Tibial nerve (tissue), 4 donors: ENCODE data around the gene TMEM151B. TPM values are rescaled to one million over a fixed set of nuclear protein-coding genes. Genes with fewer than 3 reads are reported as not detected.

Experiments
- DNase-seq, 2 donors: peaks; one replicate each; pipeline ENCODE4 v3.0.0-alpha.2; 2019; ENCODE audit warnings: low spot score in 2 of 2
- H3K27ac ChIP-seq, 4 donors: fragments of 200-600 bp; sonication (generic) in 3 of 4; one replicate each; pipeline ENCODE4 v1.5.1; 2017 to 2019; ENCODE audit warnings: mild to moderate bottlenecking in 1 of 4
- H3K27me3 ChIP-seq, 2 donors: fragments of 200-600 bp; sonication (generic) in 1 of 2; one replicate each; pipeline versions ENCODE4 v1.5.1 to v1.6.0; 2017 to 2019
- H3K36me3 ChIP-seq, 3 donors: fragments of 200-600 bp; sonication (generic); one replicate each; pipeline ENCODE4 v1.5.1; 2018 to 2019
- H3K4me1 ChIP-seq, 4 donors: fragments of 200-600 bp; sonication (generic) in 3 of 4; one replicate each; pipeline ENCODE4 v1.5.1; 2017 to 2019
- H3K4me3 ChIP-seq, 4 donors: fragments of 200-600 bp; sonication (generic) in 3 of 4; one replicate each; pipeline ENCODE4 v1.5.1; 2017 to 2019; ENCODE audit warnings: mild to moderate bottlenecking in 1 of 4, moderate library complexity in 1 of 4
- H3K9me3 ChIP-seq, 4 donors: fragments of 200-600 bp; sonication (generic) in 3 of 4; one replicate each; pipeline ENCODE4 v1.5.1; 2017 to 2019
- EP300 ChIP-seq, 2 donors: sonication (generic); formaldehyde crosslinking; IDR thresholded peaks; one replicate each; pipeline ENCODE4 v1.6.1; 2017; ENCODE audit warnings: antibody characterized with exemption in 2 of 2, mild to moderate bottlenecking in 1 of 2
- POLR2A ChIP-seq, 2 donors: fragments of 450-650 bp; IDR thresholded peaks; one replicate each; pipeline ENCODE4 v1.6.1; 2017; ENCODE audit warnings: antibody characterized with exemption in 2 of 2, mild to moderate bottlenecking in 2 of 2, moderate library complexity in 2 of 2
- WGBS, 2 donors: methylation state at CpG; one replicate each; pipeline ENCODE4 v1.1.5; 2018; 5-methylcytosine and 5-hydroxymethylcytosine counted together
- total RNA-seq, 4 donors: library from RNA; depleted of rRNA; stranded (reverse); fragments of >200 nt; gene quantifications; one replicate each; pipeline ENCODE4 v1.1.0, GENCODE V29; 2016
- TF ChIP-seq, protein P1 (sequence below), 5 experiments: fragments of 200-600 bp in 3 of 5; fragments of 450-650 bp in 2 of 5; sonication (generic) in 3 of 5; IDR thresholded peaks; one replicate each; pipeline ENCODE4 v1.5.1; 2016 to 2019; ENCODE audit warnings: antibody characterized with exemption in 5 of 5, mild to moderate bottlenecking in 3 of 5, moderate library complexity in 2 of 5

Gene TMEM151B
- total RNA-seq, 4 donors from 2014 or later, result 0.42 TPM; not detected in 3

DNA sequence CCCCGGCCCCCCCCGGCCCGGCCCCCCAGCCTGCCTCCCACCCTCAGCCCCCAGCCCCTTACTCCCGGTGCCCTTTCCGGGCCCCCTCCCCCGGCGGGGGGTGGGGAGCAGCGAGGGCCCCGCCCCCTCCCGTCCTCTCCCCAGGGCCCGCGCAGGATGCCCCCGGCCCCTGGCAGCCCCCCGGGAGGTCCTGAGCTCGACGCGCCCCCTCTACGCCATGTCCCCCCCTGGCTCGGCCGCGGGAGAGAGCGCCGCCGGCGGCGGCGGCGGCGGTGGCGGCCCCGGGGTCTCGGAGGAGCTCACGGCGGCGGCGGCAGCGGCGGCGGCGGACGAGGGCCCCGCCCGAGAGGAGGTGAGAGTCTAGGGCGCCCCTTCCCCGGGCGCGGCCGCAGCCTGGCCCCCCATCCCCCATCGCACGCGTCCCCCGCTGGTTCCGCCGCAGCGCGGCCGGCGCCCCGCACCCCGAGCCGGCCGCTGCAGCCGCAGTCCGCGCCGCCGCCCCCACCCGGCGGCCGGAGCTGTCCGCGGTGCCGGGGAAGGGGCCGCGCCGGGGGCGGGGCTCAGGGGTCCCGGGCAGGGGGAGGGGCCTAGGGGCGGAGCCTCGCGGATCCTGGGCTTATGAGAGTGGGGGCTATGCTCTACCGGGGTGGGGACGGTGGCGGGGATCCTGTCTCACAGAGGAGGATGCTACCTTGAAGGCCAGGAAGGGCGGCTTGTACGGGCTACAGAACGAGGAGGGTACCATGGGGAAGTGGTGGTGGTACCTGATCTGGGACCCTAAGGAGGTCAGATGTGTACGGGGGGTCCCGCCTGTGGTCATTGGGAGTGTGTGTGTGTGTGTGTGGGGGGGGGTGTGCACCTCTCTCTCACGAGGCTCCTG, 516 bp downstream of the TMEM151B start:
- Histone ChIP-seq H3K4me3 (peak overlapping the region in 3 of 4 donors; percentile 16 to 49 (median 29)), H3K4me1 (peaks cover 0 to 22% (median 2%) of the 10 kb centered on the region in 4 donors), H3K9me3 (no peaks in the 10 kb centered on the region), H3K27me3 (peaks cover 0 to 76% of the 10 kb centered on the region in 2 donors), H3K36me3 (no peaks in the 10 kb centered on the region), H3K27ac (no peak overlapping the region)
- no peak for TF ChIP-seq POLR2A (IDR thresholded peaks at IDR 0.05)
- TF ChIP-seq EP300 (IDR thresholded peaks at IDR 0.05), result no peak
- TF ChIP-seq, protein P1, sequence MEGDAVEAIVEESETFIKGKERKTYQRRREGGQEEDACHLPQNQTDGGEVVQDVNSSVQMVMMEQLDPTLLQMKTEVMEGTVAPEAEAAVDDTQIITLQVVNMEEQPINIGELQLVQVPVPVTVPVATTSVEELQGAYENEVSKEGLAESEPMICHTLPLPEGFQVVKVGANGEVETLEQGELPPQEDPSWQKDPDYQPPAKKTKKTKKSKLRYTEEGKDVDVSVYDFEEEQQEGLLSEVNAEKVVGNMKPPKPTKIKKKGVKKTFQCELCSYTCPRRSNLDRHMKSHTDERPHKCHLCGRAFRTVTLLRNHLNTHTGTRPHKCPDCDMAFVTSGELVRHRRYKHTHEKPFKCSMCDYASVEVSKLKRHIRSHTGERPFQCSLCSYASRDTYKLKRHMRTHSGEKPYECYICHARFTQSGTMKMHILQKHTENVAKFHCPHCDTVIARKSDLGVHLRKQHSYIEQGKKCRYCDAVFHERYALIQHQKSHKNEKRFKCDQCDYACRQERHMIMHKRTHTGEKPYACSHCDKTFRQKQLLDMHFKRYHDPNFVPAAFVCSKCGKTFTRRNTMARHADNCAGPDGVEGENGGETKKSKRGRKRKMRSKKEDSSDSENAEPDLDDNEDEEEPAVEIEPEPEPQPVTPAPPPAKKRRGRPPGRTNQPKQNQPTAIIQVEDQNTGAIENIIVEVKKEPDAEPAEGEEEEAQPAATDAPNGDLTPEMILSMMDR (IDR thresholded peaks at IDR 0.05), result no peak
- DNase-seq, result no peak
- 3 to 6% methylated on average over 11 to 22 of the region's 90 CpGs for WGBS, 2 donors

DNA sequence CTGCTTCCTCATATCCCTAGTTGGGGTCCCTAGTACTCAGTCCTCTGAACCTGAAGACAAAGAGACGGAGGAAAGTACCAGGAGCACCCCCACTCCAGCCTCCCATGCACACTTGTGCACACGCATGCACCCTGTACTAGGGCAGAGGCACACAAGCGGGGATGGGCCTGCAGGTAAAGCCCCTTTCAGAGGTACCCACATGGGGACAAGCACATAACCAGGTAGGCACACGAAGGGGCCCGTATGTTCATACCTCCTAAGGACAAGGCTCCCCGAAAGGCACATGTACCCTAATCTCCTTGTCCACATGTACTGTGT, 1.1 kb downstream of the TMEM151B start:
- TF ChIP-seq POLR2A (IDR thresholded peaks at IDR 0.05), result no peak
- H3K4me1 ChIP-seq, result peaks cover 0 to 25% (median 5%) of the 10 kb centered on the region in 4 donors
- peaks cover 0 to 79% of the 10 kb centered on the region in 2 donors for H3K27me3 ChIP-seq
- no peaks in the 10 kb centered on the region for H3K36me3 ChIP-seq
- DNase-seq, result no peak
- 68 to 77% methylated on average over 5 to 6 of the region's 6 CpGs for WGBS, 2 donors
- H3K27ac ChIP-seq, result no peak overlapping the region
- H3K4me3 ChIP-seq, result no peak overlapping the region
- no peaks in the 10 kb centered on the region for H3K9me3 ChIP-seq

DNA sequence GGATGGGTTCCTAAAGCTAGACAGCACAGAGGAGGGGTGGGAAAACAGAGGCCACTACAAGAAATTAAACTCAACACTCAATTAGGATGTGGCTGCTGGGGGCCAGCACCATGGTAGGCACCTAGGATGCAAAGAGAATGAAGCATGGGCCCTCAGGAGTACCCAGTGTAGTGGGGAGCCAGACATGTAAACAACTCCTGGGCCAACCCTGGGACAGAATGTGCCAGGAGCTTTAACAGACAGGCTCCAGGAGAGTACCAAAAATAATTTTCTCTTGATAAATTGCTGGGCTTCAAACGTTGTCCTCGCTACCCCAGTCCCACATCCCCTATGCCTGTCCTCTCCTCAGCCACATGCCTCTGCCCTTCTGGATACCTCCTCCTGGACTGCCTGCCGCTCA, 1.7 kb downstream of the TMEM151B start:
- DNase-seq, result no peak
- 57 to 61% methylated on average over 3 of the region's 3 CpGs for WGBS, 2 donors
- H3K4me1 ChIP-seq, result peaks cover 0 to 27% (median 5%) of the 10 kb centered on the region in 4 donors
- no peak overlapping the region for H3K27ac ChIP-seq
- H3K36me3 ChIP-seq, result no peaks in the 10 kb centered on the region
- H3K9me3 ChIP-seq, result no peaks in the 10 kb centered on the region
- peaks cover 0 to 85% of the 10 kb centered on the region in 2 donors for H3K27me3 ChIP-seq
- no peak overlapping the region for H3K4me3 ChIP-seq
- TF ChIP-seq, protein P1 (IDR thresholded peaks at IDR 0.05), result no peak
- TF ChIP-seq EP300 (IDR thresholded peaks at IDR 0.05) (no peak), POLR2A (IDR thresholded peaks at IDR 0.05) (no peak)

DNA sequence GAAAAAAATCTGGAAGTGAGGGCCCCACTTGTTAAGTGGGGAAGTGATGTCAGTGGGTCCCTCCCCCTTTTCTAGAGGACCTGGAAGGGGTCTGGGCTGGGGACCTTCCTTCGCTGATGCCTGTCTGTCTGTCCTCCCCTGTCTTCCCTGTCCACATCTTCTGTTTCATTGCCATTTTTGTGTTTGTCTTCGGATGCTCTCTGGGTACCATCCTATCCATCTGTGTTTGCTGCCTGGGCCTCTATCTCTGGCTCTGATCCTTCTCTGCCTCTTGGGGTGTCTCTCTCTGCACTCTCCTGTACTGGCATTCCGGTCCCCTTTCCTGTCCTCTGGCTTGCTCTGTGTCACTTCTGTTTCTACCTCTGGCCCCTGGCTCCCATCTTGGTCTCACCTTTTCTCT, 2.3 kb downstream of the TMEM151B start:
- no peaks in the 10 kb centered on the region for H3K36me3 ChIP-seq
- 84% methylated on average over 3 of the region's 3 CpGs for WGBS, 2 donors
- no peak overlapping the region for H3K4me3 ChIP-seq
- no peak for DNase-seq
- TF ChIP-seq, protein P1 (IDR thresholded peaks at IDR 0.05), result no peak
- TF ChIP-seq POLR2A (IDR thresholded peaks at IDR 0.05) (no peak), EP300 (IDR thresholded peaks at IDR 0.05) (no peak)
- no peak overlapping the region for H3K27ac ChIP-seq
- H3K4me1 ChIP-seq, result peaks cover 0 to 27% (median 5%) of the 10 kb centered on the region in 4 donors
- no peaks in the 10 kb centered on the region for H3K9me3 ChIP-seq
- peaks cover 0 to 91% of the 10 kb centered on the region in 2 donors for H3K27me3 ChIP-seq

DNA sequence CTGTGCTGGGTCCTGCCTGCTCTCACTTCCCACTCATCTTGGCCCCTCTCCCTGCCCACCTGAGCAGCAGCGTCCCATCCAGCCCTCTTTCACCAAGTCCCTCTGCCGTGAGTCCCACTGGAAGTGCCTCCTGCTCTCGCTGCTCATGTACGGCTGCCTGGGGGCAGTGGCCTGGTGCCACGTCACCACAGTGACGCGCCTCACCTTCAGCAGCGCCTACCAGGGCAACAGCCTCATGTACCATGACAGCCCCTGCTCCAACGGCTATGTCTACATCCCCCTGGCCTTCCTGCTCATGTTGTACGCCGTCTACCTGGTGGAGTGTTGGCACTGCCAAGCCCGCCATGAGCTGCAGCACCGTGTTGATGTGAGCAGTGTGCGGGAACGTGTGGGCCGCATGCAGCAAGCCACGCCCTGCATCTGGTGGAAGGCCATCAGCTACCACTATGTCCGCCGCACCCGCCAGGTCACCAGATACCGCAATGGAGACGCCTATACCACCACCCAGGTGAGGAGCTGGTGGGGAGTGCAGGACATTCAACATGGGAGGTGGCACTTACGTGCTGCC, 2.8 kb downstream of the TMEM151B start:
- Histone ChIP-seq H3K9me3 (no peaks in the 10 kb centered on the region), H3K36me3 (no peaks in the 10 kb centered on the region), H3K27ac (no peak overlapping the region), H3K4me3 (no peak overlapping the region), H3K27me3 (peaks cover 0 to 94% of the 10 kb centered on the region in 2 donors), H3K4me1 (peaks cover 0 to 27% (median 5%) of the 10 kb centered on the region in 4 donors)
- TF ChIP-seq EP300 (IDR thresholded peaks at IDR 0.05) (no peak), POLR2A (IDR thresholded peaks at IDR 0.05) (no peak)
- TF ChIP-seq, protein P1 (IDR thresholded peaks at IDR 0.05), result no peak
- DNase-seq, result no peak
- 87 to 90% methylated on average over 22 to 23 of the region's 23 CpGs for WGBS, 2 donors
